ENCODE data around the gene EPS15. TPM values are rescaled to one million over a fixed set of nuclear protein-coding genes. Genes with fewer than 3 reads are reported as not detected.
A peak's percentile ranks its signal among the peaks of the same experiment; 100 is the strongest.

EPS15 gene
- total RNA-seq, 3 donors from 2014 or later: 83.6 to 144 (median 127) TPM

DNA sequence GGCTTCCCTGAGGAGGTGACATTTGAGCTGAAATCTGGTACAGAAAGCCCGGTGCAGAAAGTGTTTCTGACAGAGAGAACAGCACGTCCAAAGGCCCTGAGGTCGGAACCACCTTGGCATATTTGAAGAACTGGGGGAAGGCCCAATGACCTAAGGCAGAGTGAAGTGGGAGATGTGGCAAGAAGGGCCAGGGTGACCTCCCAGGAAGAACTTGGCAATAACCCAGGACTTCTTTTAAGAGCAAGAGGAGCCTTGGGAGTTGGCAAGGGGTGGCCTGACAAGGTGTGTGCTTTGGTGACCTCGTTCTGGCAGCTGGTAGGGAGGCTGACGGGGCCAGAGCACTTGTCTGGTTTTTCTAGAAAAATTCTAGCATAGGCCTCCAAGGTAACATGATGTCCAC lies 212.1 kb downstream of the EPS15 start:
- Histone ChIP-seq H3K9me3 (no peaks in the 10 kb centered on the region), H3K27me3 (no peaks in the 10 kb centered on the region), H3K27ac (peak overlapping the region in 1 of 2 donors; percentile 11), H3K4me3 (no peak overlapping the region), H3K36me3 (no peaks in the 10 kb centered on the region), H3K4me1 (no peaks in the 10 kb centered on the region)
- DNase-seq (ENCODE audit: low spot score in 2 of 2): no peak
- no peak for TF ChIP-seq POLR2A (IDR thresholded peaks at IDR 0.05)
- no peak for TF ChIP-seq POLR2AphosphoS5 (IDR thresholded peaks at IDR 0.05)
- TF ChIP-seq, protein P1, sequence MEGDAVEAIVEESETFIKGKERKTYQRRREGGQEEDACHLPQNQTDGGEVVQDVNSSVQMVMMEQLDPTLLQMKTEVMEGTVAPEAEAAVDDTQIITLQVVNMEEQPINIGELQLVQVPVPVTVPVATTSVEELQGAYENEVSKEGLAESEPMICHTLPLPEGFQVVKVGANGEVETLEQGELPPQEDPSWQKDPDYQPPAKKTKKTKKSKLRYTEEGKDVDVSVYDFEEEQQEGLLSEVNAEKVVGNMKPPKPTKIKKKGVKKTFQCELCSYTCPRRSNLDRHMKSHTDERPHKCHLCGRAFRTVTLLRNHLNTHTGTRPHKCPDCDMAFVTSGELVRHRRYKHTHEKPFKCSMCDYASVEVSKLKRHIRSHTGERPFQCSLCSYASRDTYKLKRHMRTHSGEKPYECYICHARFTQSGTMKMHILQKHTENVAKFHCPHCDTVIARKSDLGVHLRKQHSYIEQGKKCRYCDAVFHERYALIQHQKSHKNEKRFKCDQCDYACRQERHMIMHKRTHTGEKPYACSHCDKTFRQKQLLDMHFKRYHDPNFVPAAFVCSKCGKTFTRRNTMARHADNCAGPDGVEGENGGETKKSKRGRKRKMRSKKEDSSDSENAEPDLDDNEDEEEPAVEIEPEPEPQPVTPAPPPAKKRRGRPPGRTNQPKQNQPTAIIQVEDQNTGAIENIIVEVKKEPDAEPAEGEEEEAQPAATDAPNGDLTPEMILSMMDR (IDR thresholded peaks at IDR 0.05): no peak
- intact Hi-C loops (cut with DNase I; ENCODE audit: low total_unique reads): no loop called here

DNA sequence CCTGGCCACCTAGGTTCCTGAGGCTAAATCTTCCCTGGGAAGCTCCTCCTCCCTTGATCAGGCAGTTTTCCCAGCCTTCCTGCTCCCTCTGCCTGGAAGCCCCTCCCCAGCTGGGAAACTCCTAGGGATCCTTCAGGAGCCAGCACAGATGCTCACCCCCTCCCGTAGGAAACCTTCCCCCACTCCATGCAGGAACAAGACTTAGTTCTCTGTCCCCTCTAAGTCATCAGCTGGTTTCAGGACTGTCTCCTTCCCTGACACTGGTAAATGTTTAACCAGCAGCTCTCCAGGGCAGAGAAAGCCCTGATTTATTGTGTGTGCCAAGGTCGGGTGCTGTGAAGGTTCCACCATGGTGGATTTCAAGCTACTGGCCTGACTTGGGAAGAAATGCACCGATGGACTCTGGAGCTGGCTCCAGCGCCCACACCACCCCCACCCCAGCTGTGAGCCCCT lies 213.7 kb downstream of the EPS15 start:
- intact Hi-C loops (cut with DNase I; ENCODE audit: low total_unique reads): no loop called here
- H3K27ac ChIP-seq: no peak overlapping the region
- TF ChIP-seq POLR2AphosphoS5 (IDR thresholded peaks at IDR 0.05): no peak
- TF ChIP-seq, protein P1 (IDR thresholded peaks at IDR 0.05): no peak
- TF ChIP-seq POLR2A (IDR thresholded peaks at IDR 0.05): no peak
- no peaks in the 10 kb centered on the region for H3K4me1 ChIP-seq
- no peak for DNase-seq (ENCODE audit: low spot score in 2 of 2)
- H3K4me3 ChIP-seq: no peak overlapping the region
- no peaks in the 10 kb centered on the region for H3K36me3 ChIP-seq
- no peaks in the 10 kb centered on the region for H3K9me3 ChIP-seq
- no peaks in the 10 kb centered on the region for H3K27me3 ChIP-seq

DNA sequence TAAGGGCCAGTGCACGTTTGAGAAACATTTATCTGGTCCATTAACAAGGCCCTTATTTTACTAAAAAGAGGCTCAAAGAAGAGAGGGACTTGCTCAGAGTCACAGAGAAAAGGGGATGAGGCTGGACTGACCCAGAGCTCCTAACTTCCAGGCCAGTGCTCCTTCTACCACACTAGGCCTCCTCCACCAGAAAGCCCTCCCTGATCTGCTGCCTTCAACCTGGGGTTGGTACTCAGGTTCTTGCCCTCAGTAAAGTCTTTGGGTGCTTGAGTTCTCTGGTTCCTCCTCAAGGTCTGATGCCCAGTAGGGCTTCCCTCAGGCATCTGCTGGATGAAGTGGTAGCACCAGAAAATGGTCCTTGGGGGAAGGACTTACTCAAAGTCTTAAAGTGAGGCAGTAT lies 214.7 kb downstream of the EPS15 start:
- Histone ChIP-seq H3K36me3 (no peaks in the 10 kb centered on the region), H3K9me3 (no peaks in the 10 kb centered on the region), H3K4me3 (no peak overlapping the region), H3K27ac (no peak overlapping the region), H3K27me3 (no peaks in the 10 kb centered on the region), H3K4me1 (no peaks in the 10 kb centered on the region)
- DNase-seq (ENCODE audit: low spot score in 2 of 2): no peak
- TF ChIP-seq POLR2AphosphoS5 (IDR thresholded peaks at IDR 0.05) (no peak), POLR2A (IDR thresholded peaks at IDR 0.05) (no peak)
- TF ChIP-seq, protein P1 (IDR thresholded peaks at IDR 0.05): no peak
- intact Hi-C loops (cut with DNase I; ENCODE audit: low total_unique reads): no loop called here

Other genes with a start within 250 kb of the EPS15 start
- gene TTC39A, start 188.7 kb downstream of the EPS15 start, total RNA-seq: 100 to 1,000 TPM in 1 of 3 donors, 10 to 100 TPM in 1, under 1 TPM in 1; 0.96 to 111 (median 72.1) TPM
- gene OSBPL9, start 97.8 kb upstream of the EPS15 start, total RNA-seq: 100 to 1,000 TPM; 107 to 213 (median 136) TPM